KMS-11 (cell line): Measurements from ENCODE around the gene BRF1.

ENCODE experiments used
- H2AFZ ChIP-seq: fragments of 200-600 bp; sonication (generic); 2 replicates; pipeline ENCODE4 v1.6.1; 2016; ENCODE audit warnings: antibody characterized with exemption, mixed run types, low read depth
- H3K27ac ChIP-seq: fragments of 200-600 bp; sonication (generic); 2 replicates; pipeline ENCODE4 v1.6.1; 2016; ENCODE audit warnings: mild to moderate bottlenecking, mixed run types
- H3K27me3 ChIP-seq: fragments of 200-600 bp; sonication (generic); 2 replicates; pipeline ENCODE4 v1.6.1; 2017; ENCODE audit warnings: mild to moderate bottlenecking, low read depth, mixed run types, moderate library complexity; ENCODE audit not compliant: insufficient read depth
- H3K36me3 ChIP-seq: fragments of 200-600 bp; sonication (generic); 2 replicates; pipeline ENCODE4 v1.6.1; 2017; ENCODE audit warnings: mild to moderate bottlenecking, mixed run types; ENCODE audit not compliant: insufficient read depth
- H3K4me1 ChIP-seq: fragments of 200-600 bp; sonication (generic); 2 replicates; pipeline ENCODE4 v1.6.1; 2016; ENCODE audit warnings: mild to moderate bottlenecking, low read depth, mixed run types; ENCODE audit not compliant: poor library complexity, severe bottlenecking
- H3K4me2 ChIP-seq: fragments of 200-600 bp; sonication (generic); 2 replicates; pipeline ENCODE4 v1.7.0; 2016; ENCODE audit warnings: mild to moderate bottlenecking, mixed run types
- H3K4me3 ChIP-seq: fragments of 200-600 bp; sonication (generic); IDR thresholded peaks from 2 replicates; pipeline ENCODE4 v1.6.1; 2017; ENCODE audit warnings: low read depth, low read length, mixed read lengths; ENCODE audit not compliant: insufficient read depth
- H3K79me2 ChIP-seq: fragments of 200-600 bp; sonication (generic); 2 replicates; pipeline ENCODE4 v1.6.1; 2016; ENCODE audit warnings: low read depth, mixed run types; ENCODE audit not compliant: insufficient read depth
- H3K9ac ChIP-seq: fragments of 200-600 bp; sonication (generic); 2 replicates; pipeline ENCODE4 v1.6.1; 2016; ENCODE audit warnings: mild to moderate bottlenecking, mixed run types
- H4K20me1 ChIP-seq: fragments of 200-600 bp; sonication (generic); 2 replicates; pipeline ENCODE4 v1.6.1; 2016; ENCODE audit warnings: mild to moderate bottlenecking, mixed run types; ENCODE audit not compliant: insufficient read depth
- TF ChIP-seq, protein P1 (sequence below): fragments of 200-600 bp; sonication (generic); conservative IDR thresholded peaks from 2 replicates; pipeline ENCODE4 v1.6.1; 2017; ENCODE audit warnings: low read depth, mild to moderate bottlenecking, antibody characterized with exemption, low read length, moderate library complexity, mixed read lengths

Gene BRF1

DNA sequence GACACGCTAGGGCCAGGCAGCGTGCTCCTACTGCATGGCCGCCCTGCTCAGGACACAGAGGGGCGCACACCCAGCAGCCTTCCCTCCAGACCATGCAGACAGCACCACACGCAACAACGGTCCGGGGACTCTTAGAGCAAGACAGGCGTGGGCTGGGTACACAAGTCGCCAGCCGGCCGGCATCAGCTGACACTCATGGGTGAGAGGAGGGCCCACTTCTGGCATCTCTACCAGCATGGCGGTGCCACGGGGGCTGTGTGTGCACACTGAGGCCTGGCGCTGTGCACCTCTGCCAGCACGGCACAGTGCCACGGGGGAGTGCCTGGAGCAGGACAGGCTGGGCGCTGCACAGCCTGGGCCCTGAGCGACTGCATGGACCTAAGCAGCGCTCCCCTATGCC is 59.2 kb downstream of the BRF1 start:
- TF ChIP-seq, protein P1, sequence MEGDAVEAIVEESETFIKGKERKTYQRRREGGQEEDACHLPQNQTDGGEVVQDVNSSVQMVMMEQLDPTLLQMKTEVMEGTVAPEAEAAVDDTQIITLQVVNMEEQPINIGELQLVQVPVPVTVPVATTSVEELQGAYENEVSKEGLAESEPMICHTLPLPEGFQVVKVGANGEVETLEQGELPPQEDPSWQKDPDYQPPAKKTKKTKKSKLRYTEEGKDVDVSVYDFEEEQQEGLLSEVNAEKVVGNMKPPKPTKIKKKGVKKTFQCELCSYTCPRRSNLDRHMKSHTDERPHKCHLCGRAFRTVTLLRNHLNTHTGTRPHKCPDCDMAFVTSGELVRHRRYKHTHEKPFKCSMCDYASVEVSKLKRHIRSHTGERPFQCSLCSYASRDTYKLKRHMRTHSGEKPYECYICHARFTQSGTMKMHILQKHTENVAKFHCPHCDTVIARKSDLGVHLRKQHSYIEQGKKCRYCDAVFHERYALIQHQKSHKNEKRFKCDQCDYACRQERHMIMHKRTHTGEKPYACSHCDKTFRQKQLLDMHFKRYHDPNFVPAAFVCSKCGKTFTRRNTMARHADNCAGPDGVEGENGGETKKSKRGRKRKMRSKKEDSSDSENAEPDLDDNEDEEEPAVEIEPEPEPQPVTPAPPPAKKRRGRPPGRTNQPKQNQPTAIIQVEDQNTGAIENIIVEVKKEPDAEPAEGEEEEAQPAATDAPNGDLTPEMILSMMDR, result no peak
- Histone ChIP-seq H4K20me1 (no peaks in the 10 kb centered on the region), H3K4me1 (no peaks in the 10 kb centered on the region), H3K27ac (no peak overlapping the region), H3K9ac (no peak overlapping the region), H3K27me3 (no peaks in the 10 kb centered on the region), H2AFZ (no peak overlapping the region), H3K4me3 (no peak overlapping the region), H3K79me2 (no peaks in the 10 kb centered on the region), H3K36me3 (no peaks in the 10 kb centered on the region), H3K4me2 (no peak overlapping the region)

DNA sequence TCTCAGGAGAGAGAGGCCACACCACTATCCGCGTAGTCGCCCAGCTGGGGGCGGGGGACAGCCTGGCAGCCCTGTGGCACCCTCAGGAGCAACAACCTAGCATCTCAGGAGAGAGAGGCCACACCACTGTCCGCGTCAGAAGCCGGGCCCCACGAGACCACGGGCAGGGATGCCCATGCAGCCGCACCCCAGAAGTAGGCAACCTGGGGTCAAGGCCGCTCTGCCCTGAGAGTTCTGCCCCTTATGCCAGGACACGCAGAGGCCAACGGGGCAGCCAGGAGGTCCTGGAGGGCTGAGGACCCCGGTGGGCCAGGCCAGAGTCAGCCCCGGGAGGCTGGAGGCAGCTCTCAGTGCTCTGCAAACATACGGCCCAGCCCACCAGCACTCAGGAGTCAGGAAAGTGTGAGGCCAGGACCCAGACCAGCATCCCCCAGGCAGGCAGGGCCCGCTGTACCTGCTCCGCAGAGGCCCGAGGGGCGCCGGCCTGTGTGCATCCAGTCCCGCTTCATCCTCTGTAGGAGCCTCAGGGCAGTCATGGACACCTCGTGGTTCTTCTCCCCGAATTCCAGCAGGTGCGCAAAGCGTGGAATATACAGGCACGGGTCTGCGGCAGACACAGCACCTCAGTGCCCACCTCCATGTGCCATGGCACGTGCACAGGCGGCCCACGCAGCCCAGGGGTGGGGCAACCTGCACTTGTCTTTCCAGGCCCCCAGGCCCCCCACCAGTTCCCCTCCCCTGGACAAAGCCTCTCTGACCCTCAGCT is 59.8 kb downstream of the BRF1 start:
- no peaks in the 10 kb centered on the region for H3K79me2 ChIP-seq
- no peaks in the 10 kb centered on the region for H3K27me3 ChIP-seq
- H3K4me2 ChIP-seq, result no peak overlapping the region
- H3K27ac ChIP-seq, result no peak overlapping the region
- no peak overlapping the region for H2AFZ ChIP-seq
- no peak overlapping the region for H3K9ac ChIP-seq
- TF ChIP-seq, protein P1, result no peak
- no peaks in the 10 kb centered on the region for H3K36me3 ChIP-seq
- H3K4me3 ChIP-seq, result no peak overlapping the region
- no peaks in the 10 kb centered on the region for H3K4me1 ChIP-seq
- H4K20me1 ChIP-seq, result no peaks in the 10 kb centered on the region

DNA sequence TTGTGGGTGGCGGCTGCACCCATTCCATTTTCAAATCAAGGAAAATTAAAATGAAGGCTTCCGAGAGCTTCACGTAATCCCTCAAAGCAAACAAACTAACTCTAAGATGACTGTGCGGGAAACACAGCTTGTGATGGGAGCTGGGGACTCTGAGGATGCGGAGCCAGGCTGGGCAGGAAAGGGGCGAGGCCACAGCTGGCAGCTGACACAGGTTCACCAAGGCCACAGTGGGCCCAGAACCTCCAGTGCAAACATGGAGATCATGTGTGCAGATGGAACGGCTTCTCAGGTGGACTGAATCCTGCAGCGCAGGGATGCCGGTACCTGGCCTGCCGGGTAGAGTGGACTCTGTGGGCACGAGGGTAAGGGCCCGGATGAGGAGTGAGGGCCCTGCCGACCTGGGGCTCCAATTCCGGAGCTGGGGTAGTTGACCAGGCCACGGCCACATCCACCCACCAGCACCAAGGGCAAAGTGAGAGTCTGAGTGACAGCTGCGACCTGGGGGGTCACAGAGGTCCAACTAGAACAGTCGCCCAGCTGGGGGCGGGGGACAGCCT is 71.6 kb downstream of the BRF1 start:
- Histone ChIP-seq H3K27me3 (no peaks in the 10 kb centered on the region), H3K4me1 (no peaks in the 10 kb centered on the region), H3K27ac (no peak overlapping the region), H3K4me3 (no peak overlapping the region), H3K79me2 (no peaks in the 10 kb centered on the region), H2AFZ (no peak overlapping the region), H3K36me3 (no peaks in the 10 kb centered on the region), H4K20me1 (no peaks in the 10 kb centered on the region), H3K9ac (no peak overlapping the region), H3K4me2 (no peak overlapping the region)
- TF ChIP-seq, protein P1, result no peak

DNA sequence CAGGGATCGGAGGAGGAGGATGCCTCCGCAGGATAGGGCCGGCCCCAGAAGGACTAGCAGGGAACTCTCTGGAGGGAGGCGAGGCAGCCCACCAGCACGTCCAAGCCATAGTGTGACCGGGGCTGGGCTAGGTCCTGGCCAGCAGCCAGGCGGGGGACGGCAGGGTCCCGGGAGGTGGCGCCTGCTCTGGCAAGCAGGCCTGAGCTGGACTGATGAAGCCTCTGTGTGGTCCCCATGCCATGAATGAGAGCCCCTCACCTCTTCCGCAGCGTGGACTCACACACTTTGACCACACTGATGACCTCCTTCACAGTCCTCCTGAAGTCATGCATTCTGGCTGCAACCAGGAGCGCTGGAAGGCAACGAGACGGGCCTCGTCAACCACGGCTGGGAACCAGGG is 72.2 kb downstream of the BRF1 start:
- H3K4me1 ChIP-seq, result no peaks in the 10 kb centered on the region
- H4K20me1 ChIP-seq, result no peaks in the 10 kb centered on the region

More for the DNA sequence above, 72.2 kb downstream of the BRF1 start:
- no peaks in the 10 kb centered on the region for H3K36me3 ChIP-seq
- TF ChIP-seq, protein P1, result no peak
- no peaks in the 10 kb centered on the region for H3K27me3 ChIP-seq
- no peak overlapping the region for H3K9ac ChIP-seq
- no peak overlapping the region for H2AFZ ChIP-seq
- no peak overlapping the region for H3K4me2 ChIP-seq
- no peak overlapping the region for H3K4me3 ChIP-seq
- no peak overlapping the region for H3K27ac ChIP-seq
- H3K79me2 ChIP-seq, result no peaks in the 10 kb centered on the region
